Measurements from ENCODE around the gene GNG4. TPM values are rescaled to one million over a fixed set of nuclear protein-coding genes. Genes with fewer than 3 reads are reported as not detected.
A peak's percentile ranks its signal among the peaks of the same experiment; 100 is the strongest.

The GNG4 gene
- total and polyA plus RNA-seq, 9 of the 15 experiments (the other 6 are each of a cell fraction or from before 2014, with no cell fraction given), result 0.06 to 0.58 (median 0.08) TPM; not detected in 4

GRCh38 chr1:235504494-235505222 lies 144.9 kb downstream of the GNG4 start (continued):
- peak; percentile 38; the same call in 1 of the 2 replicates for TF ChIP-seq TGIF2 (CRISPR knock-in tag; IDR thresholded peaks at IDR 0.05)
- TF ChIP-seq GATAD2B (IDR thresholded peaks at IDR 0.05; ENCODE audit: borderline replicate concordance), result peak; percentile 57; the same call in 1 of the 2 replicates
- no peak for TF ChIP-seq ZNF24 (IDR thresholded peaks at IDR 0.05)
- TF ChIP-seq ATF6 (CRISPR knock-in tag; IDR thresholded peaks at IDR 0.05), result no peak
- no peak for TF ChIP-seq PPARD (CRISPR knock-in tag; IDR thresholded peaks at IDR 0.05)
- TF ChIP-seq CHD4 (IDR thresholded peaks at IDR 0.05; ENCODE audit: insufficient read depth, insufficient replicate concordance, low read depth, low read length, poor library complexity, severe bottlenecking), result no peak
- no peak for TF ChIP-seq NFE2L1 (tag; IDR thresholded peaks at IDR 0.05; ENCODE audit: borderline replicate concordance, low read depth)
- TF ChIP-seq ZNF609 (CRISPR knock-in tag; IDR thresholded peaks at IDR 0.05; ENCODE audit: borderline replicate concordance), result peak; percentile 93; the same call in 1 of the 2 replicates
- peak; percentile 98 for TF ChIP-seq AFF4 (CRISPR knock-in tag; IDR thresholded peaks at IDR 0.05)
- peak; percentile 50 to 57 for TF ChIP-seq RAD21 (CRISPR knock-in tag; conservative IDR thresholded peaks at IDR 0.05 in 1 of 2, IDR thresholded peaks at IDR 0.05 in 1 of 2)
- TF ChIP-seq SREBF2 (CRISPR knock-in tag; IDR thresholded peaks at IDR 0.05), result no peak
- no peak for TF ChIP-seq EZH2 (IDR thresholded peaks at IDR 0.05; ENCODE audit: borderline replicate concordance, low read depth, low read length)
- peak; percentile 69 for TF ChIP-seq TCF7 (IDR thresholded peaks at IDR 0.05; ENCODE audit: borderline replicate concordance)
- TF ChIP-seq NCOA2 (IDR thresholded peaks at IDR 0.05; ENCODE audit: partially characterized antibody in 2 of 2), result no peak
- peak; percentile 94 for TF ChIP-seq ZNF766 (CRISPR knock-in tag; conservative IDR thresholded peaks at IDR 0.05)

Data from K562 (cell line).